ENCODE measurements around the gene DNAJA4.
A peak's percentile ranks its signal among the peaks of the same experiment; 100 is the strongest.

The DNAJA4 gene

DNA sequence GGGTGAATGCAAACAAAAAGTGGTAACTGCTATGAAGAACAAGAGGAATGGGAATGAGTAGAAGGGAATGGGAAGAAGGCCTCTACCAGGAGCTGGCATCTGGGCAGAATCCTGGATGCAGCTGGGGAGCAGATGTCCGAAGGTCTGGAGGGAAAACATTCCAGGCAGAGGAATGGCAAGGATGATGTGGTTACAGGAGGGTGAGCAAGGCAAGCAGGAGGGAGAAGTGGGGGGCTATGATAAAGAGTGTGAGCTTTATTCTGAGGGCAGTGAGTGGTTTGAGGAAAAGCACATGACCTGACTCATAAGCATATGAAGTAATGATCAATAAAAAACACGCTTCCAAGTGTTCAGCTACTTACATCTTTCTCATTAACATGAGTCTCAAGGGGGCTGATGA is 18.0 kb downstream of the DNAJA4 start:
- no peak for DNase-seq

DNA sequence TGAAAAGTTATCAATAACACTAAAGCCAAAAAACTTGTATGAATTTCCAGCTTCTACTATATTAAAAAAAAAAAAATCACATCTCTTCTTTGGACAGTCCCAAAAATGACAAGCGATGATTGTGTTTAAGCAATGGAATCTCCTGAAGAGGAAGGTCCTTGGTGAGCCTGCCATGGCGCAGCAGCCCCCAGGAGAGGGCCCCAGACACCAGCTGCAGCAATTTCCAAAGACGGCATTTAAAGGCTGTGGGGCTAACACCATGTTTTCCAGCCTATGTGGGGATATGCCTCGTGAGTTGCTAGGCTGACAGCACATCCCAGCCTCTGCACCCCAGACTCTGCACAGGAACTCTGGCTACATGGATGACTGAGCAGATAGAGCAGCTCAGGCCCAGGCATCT is 20.4 kb downstream of the DNAJA4 start:
- no peak for DNase-seq

DNA sequence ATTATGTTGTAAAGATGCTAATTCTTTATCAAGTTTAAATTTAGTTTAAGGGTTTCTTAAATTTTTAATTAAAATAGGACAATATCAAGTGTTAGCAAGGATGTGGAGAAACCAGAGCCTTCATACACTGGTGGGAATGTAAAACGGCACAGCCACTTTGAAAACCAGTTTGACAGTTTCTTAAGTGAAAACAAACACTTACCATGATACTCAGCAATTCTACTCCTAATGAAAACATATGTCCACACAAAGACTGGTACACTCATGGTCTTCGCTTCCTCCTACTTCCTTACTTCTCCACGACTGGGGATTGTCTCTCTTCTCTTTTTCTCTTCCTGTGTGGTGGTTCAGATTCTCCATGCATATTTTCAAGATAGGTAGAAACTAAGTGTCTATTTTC is 25.9 kb downstream of the DNAJA4 start:
- DNase-seq: no peak

DNA sequence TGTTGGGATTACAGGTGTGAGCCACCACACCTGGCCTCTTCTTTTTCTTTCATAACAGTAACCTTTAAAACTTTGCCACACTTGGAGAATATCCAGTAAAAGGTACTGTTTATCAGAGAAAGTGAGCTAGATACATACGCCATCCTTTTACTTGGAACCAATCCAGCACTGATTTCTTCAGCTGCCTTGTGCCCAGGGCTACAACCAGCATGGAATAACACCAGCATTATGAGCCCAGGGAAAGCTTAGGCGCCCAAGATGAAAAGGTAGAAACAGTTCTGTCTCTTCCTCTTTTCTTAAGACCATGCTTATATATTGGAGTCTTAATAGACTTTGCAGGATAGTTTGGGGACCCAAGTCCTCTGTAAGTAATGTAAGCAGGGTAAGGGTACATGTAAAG is 26.7 kb downstream of the DNAJA4 start:
- no peak for DNase-seq

DNA sequence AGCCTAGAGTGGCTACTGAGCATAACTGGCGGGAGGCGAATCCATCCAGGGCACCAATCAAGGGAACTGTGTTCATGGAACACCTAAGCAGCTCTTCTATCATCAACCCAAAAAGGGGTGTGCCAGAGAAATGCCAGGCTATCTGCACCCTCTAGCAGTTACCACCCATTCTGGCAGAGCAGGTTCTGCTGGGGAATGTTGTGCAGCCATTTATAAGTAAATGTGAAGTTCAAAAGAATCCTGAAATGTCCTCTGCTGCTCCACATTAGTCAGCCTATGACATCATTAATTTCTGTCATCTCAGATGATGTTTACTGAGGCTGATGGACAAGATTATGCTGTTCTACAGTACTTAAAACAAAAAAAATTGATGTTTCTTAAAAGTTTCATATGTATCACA is 27.3 kb downstream of the DNAJA4 start:
- no peak for DNase-seq

DNA sequence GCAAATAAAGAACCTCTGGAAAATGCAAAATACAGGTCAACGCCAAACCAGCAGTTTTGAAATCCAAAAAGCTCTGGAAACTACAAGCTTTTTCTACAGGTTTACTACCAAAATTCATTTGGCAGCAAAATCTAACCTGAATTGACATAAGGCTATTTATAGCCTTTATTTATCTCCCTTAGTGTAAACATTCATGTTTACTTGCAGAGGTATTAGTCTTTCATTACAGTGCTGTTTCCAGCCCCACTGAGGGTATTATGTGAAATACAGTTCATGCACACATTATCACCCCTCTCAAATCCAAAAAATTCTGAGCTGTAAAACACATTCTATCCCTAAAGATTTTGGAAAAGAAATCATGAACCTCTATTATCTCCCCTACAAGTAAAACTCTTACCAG is 27.9 kb downstream of the DNAJA4 start:
- DNase-seq: no peak

DNA sequence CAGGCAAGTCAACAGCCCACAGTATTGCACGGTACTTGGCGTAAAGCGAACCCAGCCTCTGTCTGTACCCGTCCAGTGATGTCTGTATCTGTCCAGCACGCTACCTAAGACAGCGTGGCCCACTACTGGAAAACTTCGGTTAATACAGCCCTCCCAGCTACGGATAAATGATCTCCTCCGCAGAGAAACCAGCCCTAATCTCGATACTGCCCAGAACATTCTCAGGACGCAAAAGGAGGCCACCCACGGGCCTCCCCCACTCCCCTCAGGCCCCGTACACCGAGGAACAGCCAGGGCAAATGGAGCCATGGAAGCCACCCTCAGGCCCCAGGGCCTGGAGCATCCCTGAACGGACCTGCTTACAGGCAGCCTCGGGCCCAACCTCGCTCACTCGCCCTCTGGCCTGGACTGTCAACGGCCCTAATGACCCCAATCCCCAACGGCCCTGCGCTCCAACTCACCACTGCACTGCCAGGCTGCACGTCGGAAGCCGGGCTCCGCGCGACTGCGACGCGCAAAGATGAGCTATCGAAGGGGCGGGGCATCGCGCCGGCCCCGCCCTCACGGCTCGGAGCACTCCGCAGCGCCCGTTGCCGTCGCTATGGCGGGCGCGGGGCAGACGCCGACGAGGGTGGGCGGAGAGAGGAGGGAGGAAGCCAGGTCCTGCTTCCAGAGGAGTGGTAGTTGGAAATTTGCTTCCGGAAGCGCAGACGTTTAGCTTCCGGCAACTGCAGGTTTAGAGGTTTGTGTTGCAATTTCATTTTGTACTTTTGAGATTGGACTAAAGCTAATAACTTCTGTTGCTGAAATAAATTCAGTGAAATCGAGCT is 35.0 kb downstream of the DNAJA4 start, which contains the start of gene SKIC8:
Gene SKIC8 (minus strand): TSS at position 509 of the 830 bp plus-strand sequence. CDS start 3,923 bp downstream, outside the sequence.
- peak; percentile 82 for DNase-seq

DNA sequence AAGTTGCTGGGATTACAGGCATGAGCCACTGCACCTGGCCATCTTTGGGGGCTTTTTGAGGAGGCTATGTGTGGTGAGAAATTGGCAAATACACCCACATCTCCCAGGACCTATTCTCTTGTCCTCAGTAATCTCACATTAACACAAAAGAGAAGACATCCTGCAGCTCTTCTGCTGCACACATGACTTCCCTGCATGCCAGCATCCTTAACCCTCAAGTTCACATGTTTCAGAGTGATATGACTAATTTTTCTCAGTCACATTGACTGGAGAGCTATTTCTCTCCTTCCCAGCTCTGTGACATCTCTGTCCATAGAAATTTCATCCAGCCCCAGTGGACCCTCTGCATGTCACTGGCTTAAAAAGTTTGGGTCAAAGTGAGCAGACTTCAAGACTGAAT is 37.0 kb downstream of the DNAJA4 start:
- no peak for DNase-seq

DNA sequence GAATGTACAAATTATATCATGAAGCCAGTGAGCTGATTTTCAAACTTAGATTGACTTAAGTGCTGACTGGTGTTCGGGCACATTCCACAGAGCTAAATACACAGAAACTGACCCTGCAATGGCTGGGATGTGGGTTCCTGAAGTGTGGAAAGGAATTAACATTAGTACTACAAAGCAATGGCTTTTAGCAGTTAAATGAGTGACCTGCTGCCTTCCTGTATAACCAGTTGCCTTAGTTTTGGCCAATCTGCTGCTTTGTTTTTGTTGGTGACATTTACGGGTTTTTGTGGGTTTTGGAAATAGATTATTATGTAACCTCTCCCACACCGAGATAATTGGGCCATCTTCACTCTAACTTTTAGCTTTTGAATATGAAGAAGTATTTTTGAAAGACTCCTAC is 37.5 kb downstream of the DNAJA4 start:
- DNase-seq: no peak

DNA sequence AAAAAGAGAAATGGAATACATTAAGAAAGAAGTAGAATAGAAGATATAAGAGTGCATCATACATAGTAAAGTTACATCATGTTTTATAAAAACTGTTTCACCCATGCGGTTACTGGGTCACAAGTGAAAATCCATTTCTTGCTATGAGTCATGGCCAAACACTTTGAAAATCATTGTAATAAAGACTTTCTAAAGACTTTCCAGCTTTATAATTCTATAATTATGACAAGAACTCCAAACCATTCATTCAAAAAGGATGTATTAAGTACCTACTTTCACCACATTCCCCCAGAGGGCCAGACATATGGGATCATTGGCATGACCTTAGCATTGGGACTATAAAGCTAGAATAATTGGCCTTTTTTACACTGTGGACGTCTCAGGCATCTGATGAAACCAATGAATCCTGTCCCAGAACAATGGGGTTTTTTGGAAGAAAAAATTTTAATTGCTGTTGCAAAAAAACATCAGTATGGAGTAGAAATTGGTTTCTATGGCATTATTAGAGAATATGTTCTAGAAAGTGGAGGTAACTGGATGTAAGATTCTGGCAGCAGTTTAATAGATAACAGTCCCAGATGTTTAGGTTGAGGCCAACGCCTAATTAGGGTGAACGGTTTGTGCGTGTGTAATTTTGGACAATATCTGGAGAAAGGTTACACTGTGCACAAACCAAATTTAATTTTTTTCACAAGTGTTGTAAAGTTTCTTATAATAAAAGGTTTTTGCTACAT is 38.4 kb downstream of the DNAJA4 start:
- DNase-seq: no peak

DNA sequence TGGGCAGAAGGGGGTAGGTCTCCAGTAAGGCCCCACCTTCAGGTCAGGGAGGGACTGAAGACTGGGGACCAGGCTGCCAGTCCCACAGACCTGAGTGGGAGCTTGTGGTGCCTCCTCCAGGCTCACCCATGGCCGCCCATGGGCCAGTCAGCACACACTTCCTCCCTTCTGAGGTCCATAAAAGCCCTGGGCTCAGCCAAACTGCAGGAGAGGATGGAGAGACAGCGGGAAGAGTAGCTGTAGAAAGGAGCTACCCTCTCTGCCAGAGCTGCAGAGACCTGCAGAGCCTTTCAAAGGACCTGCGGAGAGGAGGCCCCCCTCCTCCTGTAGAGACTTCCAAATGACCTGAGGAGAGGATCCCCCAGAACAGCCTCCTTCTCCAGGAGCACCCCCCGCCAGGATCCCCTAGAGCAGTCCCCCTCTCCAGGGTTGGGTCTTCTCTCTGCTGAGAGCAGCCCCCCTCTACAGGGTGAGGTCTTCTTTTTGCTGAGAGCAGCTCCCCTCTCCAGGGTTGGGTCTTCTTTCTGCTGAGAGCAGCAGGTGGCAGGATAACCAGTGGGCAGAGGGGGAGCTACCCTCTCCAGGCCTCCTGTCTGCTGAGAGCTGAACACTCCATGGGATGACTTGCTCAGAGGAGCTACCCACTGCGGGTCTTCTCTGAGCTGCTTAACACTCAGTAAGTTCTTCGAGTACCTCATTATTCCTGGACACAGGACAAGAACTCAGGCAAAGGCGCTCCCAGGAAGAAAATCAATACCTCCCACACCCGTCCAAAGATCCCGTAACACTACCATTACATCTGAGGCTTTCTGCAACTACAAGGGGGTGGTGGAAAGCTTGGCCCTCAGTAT is 40.1 kb downstream of the DNAJA4 start:
- no peak for DNase-seq

DNA sequence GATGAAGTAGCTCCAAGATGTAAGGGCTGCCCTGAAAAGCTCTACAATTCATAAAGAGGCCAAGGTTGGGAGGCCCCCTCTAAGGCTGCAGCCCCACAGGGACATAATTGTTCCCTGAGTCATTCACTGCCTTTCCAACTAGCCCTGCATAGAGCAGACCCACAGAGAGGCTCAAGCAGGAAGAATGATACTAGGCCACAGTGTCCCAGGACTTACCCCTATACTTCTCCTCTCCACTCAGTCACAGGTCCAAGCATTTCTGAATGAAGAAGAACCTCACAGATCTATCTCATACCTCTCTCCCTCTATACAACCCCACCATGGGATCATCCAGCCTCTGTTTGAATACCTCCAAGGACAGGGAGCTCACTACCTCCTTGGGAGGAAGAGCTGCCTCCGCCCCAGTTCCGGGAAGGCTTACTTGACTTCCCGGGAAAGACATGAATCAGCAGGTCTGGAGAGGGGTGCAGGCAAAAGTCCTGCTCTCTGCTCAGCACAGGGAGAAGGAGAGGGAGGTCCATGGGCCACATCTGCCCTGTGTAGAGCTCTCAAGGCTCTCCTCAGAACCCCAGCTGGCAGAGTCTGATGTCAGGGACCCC is 41.9 kb downstream of the DNAJA4 start:
- no peak for DNase-seq

DNA sequence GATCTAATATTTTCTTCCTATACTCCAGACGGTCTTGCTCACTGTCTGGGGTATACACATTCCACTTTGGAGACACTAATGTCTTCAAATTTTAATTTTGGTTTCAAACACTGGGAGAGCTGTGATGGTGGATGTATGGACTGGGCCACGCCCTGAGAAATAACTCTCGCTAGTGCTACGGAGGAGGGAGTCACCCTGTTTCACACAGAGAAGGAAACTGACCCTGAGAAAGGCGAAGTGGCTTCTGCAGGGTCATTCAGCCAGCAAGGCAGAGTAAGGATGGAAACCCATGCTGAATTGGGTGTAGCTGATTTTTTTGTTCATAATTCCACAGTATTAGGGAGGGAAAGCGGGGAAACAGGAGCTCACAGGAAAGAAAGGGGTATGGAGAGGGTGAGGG is 43.6 kb downstream of the DNAJA4 start:
- no peak for DNase-seq

DNA sequence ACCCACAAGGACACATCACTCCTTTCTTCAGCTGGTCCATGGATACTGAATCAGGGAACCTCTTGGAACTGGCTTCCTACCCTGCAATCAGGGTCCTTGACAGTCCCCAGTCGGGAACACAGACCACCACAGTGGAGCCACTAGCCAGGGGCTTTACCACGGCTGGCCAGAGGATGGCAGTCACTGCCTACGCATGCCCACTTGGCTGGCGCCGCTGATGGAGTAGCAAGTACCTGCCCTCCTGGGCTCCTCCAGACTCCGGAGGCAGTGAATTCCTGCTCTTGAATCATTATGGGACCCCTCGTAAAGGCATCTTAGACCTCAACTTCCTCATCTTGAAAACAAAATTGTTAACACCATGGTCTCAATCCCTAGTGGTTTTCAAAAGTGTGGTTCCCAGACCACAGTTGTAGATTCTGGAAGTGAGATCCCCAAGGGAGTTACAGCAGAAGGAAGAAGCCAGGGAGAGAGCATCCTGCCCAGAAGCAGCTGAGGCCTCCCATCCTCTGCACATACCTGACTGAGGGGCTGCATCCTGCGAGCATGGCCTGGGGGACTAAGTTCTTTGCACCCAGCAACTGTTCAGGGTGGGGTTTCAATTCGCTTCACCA is 44.2 kb downstream of the DNAJA4 start:
- DNase-seq: peak; percentile 8

DNA sequence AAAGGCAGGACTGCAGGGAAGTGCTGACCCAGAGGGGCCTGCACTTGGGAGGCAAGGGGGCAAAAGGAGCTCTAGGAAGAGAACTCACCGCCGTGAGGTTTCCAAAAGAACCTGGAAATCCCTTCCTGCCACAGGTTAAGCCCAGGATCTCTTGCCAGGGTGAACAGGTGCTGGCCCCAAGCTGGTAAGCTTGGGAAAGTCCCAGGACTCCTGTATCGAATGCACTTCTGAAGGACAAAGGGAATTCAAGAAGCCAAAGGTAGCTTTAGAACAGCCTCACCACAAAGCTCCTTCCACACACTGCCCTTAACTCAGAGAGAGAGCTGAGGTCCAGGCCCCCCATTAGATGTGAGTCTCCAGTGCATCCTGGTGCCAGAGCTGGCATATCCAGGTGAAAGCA is 46.9 kb downstream of the DNAJA4 start:
- no peak for DNase-seq

DNA sequence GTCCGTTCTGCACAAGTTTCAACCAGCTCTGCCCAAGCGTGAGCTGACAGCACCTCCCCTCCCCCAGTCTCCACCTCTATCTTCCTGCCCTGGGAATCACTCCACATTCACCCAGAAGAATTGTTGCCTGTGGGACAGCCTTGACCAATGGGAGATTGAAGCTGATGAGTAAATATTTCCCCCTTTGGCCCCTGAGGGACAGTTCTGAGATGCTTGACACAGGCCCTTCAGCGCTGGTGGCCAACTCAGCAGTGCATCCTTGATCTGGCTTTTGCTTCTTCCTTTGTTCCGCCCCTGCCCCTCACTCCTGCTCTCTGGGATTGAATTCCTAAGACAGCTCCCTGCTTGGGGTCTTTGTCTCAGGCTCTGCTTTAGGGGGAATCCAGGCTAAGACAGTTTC is 48.2 kb downstream of the DNAJA4 start:
- DNase-seq: no peak

DNA sequence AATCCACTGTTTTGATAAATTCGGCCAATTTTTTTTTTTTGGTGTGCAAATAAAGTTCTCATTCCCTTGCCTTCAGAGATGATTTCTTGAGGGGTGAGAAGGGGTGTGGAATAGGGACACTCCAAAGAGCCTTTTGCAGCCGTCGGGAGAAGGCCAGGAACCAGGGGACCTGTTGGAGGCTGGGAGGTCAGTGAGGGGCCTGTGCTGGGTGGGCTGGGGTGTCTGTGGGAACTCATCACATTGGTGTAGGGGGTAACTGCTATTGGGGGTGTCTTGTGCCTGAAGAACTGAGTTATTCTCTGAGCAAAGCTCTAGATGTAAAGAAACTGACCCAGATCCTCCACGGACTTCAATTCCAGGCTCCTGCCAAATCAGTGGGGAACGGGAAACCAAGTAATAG is 48.6 kb downstream of the DNAJA4 start:
- DNase-seq: no peak

DNA sequence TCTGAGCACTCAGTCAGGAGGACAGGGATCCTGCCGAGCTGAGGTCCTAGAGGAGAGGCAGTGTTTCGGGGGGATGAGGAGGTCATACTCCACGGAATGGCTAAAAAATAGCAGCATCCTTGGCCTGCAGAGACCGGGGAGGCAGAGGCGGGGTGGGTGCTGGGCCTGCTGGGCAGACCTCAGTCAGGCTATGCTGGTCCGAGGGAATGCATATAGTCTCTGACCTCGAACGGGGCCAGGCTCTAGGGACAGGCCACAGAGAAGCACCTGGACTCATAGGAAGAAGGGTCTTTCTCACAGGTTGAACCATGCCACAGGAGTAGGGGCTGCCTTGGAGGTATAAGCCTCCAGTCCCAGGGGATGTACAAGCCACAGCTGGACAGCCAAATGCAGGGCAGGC is 49.0 kb downstream of the DNAJA4 start:
- no peak for DNase-seq

DNA sequence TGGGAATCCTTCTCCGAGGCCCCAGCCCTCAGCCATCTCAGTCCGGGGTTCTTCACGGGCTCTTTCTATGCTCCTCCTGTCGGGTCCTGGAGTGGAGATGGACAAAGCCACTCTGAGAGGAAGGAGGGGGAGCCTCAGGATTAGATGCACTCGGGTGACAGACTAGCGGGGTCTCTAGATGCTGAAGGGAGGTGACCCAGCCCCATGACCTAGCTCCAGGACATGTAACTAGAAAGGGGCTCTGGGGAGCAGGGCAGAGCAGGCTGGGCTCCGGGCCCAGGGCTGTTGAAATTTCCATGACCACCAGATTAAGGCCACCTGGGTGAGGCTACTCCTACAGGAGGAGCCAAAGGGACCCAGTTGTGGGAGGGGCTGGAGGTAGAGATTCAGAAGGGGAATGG is 49.8 kb downstream of the DNAJA4 start:
- DNase-seq: no peak

DNA sequence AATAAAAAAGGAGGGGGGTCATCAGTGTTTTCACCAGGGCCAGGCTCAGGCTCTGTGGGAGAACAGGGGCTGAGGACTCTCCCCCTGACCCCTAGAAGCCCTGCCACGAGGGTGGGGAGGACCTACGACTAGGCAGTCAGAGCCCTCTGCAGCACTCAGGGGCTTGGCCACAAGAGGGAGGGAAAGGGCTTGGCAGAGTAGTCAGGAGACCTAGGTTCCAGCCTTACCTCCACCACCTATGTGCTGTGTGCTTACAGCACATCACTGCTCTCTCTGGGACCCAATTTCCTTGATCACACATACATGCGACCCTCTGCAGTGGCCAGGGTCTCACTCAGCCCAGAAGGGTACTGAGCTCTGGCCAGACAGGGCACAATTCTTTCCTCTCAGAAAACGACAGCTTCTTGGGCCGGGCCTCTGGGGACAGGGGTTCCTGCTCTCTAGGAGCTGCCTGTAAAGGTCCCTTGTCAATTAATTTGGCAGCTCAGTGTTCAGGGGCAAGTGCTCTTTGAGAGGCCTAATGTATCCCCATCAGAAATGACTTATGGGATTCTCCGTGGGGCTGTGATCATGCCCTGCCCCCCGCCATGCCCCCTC is 51.4 kb downstream of the DNAJA4 start:
- no peak for DNase-seq

DNA sequence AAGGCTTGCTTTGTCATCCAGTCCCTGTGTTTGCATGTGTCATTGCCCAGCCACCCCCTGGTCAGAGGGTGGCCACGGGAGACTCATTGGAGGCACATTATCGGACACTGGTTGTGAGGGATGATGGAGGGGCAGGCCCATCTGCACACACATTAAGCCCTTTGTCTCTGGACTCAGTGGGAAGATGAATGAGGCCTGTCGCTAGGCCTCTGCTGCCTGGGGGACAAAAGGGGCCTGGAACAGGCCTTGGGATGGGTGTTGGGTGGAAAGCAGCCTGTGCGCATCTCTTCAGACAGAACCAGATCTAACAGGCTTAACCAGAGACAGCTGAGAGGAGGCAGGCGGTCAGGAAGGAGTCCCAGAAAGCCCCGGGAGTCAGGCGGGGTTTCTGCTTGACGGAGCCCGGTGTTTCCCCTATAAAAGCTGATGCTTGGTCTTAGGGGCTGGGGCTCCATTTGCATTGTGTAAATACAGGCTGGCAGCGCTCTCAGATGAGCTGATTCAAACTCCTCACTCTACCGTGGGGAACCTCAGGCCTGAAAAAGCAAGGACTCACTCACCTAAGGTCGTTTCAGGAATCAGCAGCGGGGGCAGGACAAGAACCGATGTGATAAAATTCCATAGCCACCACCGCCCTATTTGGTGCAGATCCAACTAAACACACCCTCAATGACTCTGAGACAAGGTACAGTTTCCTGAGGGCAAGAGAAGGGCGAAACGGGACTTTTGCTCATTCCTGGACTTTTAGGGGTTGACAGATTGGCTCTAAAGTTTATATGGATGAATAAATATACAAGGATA is 52.1 kb downstream of the DNAJA4 start:
- no peak for DNase-seq
